ENCODE results near the gene SUPT7L.

DNA sequence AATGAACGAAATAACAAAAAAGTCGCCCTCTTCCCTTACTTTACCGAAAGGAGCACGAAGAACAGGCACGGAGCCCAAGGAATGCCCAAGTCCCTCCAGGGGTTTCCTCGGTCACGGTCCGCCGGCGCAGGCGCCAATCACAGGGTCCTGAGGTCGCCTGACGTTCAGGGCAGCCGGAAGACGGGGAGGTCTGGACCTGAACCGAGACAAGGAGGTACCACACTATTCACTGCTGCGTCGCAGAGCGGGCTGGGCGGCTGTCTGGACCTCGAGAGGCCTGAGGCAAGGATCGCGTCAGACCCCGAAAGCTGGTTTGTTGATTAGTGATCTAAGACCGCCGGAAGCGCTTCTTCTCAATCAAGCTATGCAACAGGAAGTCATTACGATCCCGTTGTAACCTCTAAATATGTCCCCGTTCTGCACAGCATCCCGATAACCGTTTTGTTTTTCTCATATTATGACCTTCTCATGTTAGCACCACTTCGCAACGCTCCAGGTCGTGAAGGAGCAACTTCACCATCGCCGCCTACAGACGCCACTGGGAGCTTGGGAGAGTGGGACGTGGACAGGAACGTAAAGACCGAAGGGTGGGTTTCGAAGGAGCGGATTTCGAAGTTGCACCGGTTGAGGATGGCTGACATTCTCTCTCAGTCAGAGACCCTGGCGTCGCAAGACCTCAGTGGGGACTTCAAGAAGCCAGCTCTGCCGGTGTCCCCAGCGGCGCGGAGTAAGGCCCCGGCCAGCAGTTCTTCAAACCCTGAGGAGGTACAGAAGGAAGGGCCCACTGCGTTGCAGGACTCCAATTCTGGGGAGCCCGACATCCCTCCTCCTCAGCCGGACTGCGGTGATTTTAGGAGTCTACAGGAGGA lies at the start of gene SUPT7L, which contains the start of gene SLC4A1AP:
- TF ChIP-seq CTCF (IDR thresholded peaks at IDR 0.05 in 8 of 11, conservative IDR thresholded peaks at IDR 0.05 in 3 of 11) (peak in 1 of 11 experiments; percentile 5), POLR2A (IDR thresholded peaks at IDR 0.05) (no peak)

Data from spleen (tissue), 7 donors.